ENCODE data around the gene TUBA1C.
"Not testable (repeated sequence)": the region's sequence is repeated elsewhere in the genome, so short reads cannot be mapped to it uniquely, and the experiment has no call there.

Gene TUBA1C

DNA sequence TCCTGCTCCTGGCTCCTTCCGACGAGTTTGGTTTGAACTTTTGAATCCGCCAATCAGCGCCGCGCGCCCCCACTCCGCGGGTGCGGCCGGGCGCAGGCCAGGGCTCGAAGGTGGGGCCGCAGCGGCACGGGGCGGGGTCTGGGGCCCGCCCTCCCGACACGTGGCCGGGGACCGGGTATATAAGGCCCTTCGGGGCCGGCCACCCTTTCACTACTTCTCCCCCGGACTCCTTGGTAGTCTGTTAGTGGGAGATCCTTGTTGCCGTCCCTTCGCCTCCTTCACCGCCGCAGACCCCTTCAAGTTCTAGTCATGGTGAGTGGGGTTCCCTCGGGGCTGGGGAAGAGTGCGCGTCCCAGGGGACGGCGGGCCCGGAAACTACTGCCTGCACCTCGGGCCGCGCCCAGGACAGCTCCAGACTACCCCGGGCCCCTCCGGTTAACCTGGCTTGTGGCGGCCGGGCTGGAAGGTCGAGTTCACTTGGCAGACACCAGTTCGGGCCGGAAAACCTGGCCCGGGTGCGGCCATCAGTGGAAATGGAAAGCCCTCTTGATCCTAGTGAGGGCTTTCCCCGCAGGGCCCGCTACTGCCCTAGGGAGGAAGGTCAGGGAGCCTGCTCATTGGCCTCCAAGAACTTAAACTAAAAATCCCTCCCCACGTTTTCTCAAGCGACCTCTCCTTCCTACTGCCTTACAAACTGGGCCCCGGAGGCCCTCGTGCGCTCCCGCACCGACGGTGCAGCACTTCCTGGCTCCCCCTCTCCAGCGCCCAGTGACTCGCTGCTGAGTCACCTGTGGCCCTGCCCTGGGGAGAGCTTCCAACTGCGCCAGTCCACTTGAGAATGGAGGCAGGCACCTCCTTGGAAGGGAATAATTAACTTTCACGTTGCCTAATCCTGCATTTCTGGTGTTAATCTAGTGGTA, at the start of gene TUBA1C:
Gene TUBA1C (plus strand): TSS at position 210 of the 920 bp plus-strand sequence. CDS start 100 bp downstream, at position 310.
- peak; percentile 85 for DNase-seq

DNA sequence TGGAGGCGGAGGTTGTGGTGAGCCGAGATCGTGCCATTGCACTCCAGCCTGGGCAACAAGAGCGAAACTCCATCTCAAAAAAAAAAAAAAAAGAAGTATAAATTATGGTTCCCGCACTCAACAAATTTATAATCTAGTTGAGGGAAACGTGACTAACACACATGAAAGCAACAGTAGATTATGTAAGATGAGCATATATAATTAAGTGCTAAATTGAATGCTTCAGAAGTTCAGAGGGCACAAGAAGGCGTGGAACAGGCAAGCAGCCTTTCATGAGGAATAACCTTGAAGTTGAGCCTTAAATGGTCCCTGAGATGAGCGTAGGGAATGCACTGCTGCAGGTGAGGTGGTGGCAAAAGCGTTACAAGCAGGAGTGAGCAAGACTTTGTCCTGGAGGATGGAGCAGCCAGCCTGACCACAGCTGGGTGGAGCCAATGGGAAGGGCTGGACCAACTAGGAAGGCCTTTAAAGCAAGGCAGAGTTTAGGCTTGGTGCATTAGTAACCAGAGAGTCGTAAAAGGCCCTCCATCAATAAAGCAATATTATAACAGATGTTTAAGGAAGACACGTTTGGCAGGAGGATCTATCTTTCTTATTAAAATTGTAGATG, 45.4 kb upstream of the TUBA1C start:
- no peak for DNase-seq

DNA sequence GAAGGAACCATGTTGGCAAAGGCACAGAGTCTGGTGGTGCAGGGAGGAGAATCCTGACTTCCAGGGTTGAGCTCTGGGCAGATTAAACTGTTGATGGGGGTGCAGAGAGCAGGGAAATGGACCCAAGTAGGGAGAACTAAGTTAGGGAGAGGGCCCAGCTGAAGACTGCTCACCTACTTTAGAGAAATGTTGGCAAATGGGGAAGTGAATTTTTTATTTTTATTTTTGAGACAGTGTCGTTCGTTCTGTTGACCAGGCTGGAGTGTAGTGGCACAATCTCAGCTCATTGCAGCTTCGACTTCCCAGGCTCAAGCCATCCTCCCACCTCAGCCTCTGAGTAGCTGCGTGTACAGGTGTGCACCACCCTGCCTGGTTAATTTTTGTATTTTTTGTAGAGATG, 43.9 kb upstream of the TUBA1C start:
- DNase-seq = no peak

DNA sequence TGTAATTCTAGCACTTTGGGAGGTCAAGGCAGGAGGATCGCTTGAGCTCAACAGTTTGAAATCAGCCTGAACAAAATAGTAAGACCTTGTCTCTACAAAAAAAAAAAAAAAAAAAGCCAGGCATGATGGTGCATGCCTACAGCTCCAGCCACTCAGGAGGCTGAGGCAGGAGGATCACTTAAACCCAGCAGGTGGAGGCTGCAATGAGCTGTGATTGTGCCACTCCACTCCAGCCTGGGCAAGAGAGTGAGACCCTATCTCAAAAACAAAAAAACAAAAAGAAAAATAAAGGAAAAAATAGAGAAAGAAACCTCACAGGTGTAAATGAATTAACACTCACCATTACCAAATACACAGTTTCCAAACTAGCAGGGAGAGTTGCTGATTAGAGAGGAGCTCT, 41.8 kb upstream of the TUBA1C start:
- DNase-seq = no peak

DNA sequence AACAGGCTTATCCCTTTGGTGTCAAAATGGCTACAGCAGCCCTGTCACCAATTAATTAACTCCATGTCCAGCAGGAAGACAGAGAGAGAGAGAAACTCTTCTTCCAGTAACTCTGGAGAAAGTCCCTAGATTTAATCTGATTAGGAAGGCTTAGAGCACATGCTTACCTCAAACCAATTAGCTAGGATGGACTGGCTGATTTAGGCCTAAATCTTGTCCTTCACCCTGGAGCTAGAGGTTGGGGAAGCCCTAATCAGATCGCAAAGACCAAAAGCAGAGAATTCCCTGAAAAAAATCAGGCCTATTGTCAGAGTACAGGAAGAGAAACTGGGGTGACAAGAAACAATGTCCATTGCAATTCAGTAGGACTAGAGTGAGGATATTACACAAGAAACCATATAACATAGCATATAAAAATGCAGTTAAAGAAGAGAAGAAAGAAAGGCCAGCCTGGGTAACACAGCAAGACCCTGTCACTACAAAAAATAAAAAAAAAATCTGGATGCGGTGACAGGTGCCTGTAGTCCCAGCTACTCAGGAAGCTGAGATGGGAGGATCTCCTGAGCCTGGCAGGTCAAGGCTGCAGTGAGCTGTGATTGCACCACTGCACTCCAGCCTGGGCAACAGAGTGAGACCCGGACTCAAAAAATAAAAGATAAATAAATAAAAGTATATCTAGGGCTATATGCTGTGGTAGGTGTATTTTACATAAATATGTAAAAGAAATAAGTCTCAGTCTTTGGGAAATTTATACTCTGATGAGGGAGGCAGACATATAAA, 41.1 kb upstream of the TUBA1C start:
- DNase-seq = no peak

DNA sequence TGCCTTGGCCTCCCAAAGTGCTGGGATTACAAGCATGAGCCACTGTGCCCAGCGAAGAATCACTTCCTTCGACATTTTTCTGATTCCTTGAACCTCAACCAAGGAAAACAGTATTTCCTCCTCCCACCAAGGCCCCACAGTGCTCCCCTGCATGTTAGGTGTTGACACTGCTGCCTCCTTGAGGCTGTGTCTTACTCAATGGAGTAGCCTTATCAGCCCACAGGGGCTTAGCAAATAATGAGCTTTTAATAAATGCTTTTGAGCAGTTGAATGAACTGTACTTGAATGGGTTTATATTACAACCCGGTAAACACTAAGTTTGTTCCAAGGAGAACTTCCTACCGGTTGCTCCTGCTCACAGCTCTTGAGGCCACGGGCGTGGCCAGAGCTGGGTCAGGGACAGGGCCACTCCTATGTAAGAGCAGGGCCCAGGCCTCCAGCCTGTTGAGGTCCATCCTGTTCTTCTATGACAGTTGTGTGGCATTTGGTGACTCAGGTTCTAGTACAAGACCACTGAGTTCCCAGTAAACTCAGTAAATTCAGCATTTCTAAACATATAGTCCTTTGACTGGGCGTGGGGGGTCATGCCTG, 39.2 kb upstream of the TUBA1C start:
- DNase-seq = no peak

DNA sequence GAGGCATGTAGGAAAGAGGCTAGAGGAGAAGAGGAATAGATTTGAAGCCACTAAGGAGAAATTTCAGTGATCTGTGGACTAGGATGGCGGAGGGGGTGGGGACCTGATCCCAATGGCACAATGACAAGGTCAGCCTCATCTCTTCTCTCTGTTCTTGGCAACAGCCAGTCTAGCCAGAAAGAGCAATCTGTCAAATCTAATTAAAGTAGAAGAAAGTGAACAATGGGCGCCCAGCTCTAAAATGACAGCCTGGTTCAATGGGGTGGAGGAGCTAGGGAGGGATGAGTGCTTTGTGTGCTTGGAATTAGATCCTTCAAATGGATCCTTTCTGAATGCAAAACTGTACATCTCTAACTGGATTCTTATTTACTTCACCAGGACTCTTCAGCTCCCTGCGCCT, 37.2 kb upstream of the TUBA1C start:
- no peak for DNase-seq

DNA sequence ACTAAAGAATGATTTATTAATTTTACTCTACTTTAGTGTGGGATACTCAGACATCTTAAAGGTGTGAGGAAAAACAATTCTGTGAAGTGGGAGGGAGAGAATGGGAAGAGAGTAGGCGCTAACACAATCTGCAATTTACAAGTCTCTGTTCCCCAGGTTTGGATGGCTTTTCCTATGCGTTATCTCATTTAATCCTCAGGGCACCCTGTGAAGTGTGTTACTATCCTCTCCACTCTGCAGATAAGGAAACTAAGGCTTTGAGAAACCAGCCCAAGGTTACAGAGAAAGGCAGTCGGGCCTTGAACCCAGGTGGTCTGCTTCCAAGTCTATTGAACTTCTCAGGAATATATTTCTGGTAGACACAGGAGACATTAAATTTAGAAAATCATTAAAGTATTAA, 36.2 kb upstream of the TUBA1C start:
- DNase-seq = no peak

DNA sequence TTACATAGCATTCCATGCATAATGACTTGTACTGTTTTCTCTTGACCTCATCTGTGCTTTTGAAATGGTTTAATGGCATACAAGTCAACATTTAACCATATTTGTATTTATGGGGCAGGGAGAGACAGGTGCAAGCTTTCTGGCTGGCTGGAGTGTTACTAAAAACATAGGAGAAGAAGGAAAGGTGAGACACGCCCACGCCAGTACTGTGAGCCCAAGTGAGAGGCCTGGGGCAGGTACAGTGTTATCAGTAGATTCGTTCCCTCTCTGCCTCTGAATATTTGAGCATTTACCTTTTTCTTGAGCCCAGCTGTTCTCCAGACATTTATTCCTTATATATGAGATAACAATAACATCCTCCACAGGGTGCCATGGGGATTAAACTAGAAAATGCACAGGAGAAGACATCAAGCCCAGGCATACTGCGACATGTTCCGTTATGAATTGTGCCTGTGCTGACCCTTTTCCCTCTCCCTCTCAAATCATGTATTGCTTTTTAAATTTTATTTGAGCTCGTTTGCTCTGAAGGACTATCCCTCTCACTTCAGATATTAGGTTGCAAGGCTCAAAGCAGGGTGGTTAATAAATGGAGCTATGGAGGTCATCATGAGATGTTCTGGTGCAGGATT, 34.6 kb upstream of the TUBA1C start:
- no peak for DNase-seq

DNA sequence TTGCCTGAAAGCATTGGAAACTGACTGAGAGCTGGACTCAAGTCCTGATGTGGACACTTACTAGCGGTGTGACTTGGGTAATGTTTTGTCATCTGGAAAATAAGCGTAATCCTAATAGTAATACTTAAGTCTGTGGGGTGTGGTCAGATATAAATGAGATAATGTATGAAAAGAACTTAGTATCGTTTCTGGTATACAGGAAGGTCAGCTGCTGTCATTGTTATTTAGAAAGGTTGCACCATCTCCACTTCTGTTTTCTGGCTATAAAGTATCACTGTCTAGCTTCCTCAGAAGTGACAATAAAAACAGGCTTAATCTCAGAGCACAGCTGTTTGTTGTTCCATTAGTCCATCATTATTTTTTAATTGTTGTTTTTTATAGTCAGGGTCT, 34.1 kb upstream of the TUBA1C start:
- DNase-seq = no peak

DNA sequence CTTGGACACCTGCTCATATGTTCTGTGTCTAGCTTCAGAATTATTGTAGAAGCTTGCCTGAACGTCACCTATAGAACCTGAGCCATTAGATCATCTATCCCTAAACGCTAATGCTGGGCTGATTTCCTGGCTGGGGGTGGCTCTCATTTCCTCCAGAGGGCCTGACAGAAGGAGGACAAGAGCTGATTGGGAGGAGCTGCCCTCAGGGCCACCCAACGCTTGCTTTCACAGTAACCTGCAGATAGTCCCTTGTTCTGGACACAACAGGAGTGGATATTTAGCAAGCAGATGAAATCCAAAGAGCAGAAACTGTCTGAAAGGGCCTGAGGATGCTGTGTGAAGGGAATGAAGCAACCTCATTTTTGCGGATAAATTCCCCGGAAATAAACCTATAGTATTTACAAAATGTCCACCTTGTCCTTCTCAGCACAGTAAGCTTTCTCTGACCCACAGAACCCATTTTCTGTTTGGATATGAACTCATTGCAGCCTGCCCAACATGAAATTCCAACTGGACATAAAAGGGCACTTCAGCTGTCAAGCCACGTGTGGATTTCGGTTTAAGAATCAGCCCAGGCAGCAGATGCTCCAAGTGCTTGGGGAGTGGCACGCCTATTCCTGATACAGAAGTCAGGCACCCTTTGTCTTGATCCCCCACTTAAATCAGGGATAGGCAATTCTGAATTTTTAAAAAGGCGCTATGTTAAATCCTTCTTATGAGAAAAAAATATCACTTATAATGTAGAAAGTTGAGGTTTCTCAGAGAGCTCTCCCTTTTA, 32.8 kb upstream of the TUBA1C start:
- DNase-seq = no peak

DNA sequence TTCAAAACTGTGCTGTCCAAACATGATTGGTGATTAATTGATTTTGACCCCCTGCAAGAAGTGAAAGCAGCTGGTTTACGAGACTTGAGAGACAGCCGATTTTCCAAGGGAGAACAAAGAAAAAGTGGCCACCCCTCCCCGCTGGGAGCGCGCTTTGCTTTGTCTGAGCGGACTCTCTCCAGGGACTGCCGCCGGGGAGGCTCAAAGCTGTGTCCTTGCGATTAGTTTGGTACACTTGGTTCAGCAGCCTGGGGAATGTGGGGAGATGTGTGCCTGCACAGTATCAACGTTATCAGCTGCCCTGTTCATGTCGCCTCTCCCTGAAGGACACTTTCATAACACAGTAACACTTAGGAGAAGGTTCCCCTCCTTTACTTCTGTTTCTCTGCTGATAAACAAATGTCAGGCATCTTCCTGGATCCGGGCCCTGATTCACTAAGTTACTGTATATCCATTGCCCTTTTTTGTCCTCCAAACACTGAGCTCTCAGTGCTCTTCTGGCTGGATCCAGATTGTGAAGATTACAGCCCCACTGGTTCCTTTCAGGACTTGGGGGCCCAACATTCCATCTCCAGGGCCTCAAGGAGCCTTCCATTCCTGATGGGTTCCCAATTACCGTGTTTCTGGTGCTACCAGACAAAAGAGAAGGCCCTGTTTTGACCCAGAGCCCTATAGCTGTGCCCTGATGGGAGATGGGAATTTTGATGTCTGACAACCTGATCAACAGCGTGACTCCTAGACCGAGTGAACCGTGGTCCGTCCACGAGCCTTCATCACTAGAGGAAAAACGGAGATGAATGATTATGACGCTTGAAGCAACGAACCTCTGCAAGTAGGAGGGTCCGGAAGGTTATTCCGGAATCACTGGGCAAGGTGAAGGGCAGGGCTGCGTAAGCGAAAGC, 31.7 kb upstream of the TUBA1C start:
- DNase-seq = no peak

DNA sequence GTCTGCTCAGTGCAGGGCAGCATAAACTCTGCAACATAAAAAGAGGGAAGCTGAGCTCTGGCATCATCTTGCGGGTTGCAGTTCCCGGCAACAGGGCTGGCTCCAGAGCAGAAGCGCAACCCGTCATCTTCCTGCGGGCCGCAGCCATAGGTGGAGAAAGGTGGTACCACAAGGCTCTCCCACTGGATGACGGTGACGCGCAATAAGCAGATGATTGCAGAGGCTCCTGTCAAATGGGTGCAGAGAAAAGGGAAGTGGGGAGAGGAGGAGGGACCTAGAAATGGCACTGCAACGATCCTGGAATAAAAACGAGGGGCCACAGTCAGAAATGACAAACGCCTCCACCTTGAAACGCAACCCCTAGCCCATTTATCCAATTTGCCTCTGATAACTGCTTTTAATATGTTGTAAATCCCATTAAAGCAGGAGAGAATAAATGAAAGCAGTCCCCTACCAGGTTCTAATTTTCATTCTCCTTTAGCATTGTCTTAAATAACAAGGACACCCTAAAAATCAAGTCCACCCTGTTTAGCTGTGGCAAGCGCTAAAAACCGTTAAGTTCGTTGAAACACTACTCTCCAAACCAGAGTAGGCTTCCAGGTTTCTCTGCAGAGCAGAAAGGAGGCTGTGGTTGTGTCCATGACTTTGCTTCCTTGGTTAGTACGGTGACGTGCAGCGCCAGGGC, 30.9 kb upstream of the TUBA1C start:
- DNase-seq = no peak

DNA sequence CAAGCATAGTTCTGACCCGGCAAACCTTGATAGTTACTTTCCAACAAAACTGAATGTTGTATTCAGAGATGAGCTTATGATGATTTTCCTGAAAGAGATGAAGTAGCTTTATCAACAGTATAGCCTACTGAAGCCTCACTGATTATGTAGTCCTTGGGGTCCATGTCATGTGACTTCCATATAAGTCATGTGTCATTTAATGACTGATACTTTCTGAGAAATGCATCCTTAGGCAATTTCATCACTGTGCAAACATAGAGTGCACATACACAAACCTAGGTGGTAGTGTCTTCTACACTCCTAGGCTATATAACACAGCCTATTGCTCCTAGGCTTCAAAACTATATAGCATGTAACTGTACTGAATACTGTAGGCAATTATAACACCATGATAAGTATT, 28.5 kb upstream of the TUBA1C start:
- no peak for DNase-seq

DNA sequence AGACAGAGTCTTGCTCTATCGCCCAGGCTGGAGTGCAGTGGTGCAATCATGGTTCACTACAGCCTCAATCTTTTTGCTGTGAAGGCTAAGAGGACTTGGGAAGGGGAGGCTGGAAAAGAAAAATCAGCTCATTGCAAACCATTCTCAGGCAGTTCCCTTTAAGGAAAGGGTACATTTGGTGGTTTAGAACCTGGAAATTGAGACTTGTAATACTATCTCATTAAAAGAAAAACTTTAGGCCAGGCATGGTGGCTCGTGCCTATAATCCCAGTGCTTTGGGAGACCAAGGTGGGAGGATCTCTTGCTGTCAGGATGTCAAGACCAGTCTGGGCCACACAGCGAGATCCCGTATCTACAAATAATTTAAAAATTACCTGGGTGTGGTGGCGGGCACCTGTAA, 21.3 kb upstream of the TUBA1C start:
- no peak for DNase-seq

DNA sequence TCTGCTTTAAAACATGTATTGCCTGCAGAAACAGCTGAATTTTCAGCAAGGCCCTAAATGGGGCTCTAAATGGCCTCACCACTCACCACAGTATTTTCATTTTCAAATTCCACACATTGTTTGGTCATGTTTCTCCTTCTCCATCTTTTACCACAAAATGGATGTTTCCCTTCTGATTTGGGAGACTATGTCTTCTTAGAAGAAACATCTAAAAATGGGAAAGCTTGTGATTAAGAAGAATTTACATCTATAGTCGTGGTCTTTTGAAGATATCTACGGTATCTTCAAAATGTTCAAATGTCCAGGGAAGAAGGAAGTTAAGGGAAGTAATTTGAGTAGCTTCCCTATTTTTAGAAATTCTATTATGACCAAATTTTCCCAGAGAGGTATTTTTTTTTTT, 20.7 kb upstream of the TUBA1C start:
- DNase-seq = no peak

DNA sequence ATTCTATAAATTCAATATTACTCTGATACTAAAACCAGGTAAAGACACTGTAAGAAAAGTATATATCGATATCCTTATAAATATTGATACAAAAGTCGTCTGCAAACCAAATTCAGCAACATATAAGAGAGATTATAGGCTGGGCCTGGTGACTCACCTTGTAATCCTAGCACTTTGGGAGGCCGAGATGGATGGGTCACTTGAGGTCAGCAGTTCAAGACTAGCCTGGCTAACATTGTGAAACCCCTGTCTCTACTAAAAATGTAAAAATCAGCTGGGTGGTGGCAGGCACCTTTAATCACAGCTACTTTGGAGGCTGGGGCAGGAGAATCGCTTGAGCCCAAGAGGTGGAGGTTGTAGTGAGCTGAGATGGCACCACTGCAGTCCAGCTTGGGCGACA, 13.5 kb upstream of the TUBA1C start:
- DNase-seq = no peak

DNA sequence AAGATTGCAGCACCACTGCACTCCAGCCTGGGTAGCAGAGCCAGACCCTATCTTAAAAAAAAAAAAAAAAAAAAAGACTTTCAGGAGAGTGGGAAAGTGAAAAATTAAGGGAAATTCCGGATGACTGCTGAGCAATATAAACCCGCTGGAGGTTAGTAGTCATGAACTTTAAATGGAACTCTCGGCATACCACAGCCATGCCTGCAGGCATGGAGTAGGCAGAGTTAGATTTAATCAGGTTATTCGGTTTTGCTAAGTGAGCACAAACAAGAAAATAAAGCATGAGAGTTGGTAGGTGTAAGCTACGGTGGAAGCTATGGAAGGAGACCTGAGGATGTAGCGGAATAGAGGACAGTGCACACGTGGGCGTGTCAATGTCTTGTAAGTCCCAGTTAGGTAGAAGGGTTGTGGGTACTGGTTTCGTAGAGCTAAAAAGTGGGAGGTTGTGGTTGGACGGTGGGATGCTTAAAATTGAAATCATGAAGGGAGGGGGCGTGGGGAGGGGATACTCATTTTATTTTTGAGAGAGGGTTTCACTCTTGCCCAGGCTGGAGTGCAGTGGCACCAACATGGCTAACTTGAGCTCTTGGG, 11.8 kb upstream of the TUBA1C start:
- no peak for DNase-seq

DNA sequence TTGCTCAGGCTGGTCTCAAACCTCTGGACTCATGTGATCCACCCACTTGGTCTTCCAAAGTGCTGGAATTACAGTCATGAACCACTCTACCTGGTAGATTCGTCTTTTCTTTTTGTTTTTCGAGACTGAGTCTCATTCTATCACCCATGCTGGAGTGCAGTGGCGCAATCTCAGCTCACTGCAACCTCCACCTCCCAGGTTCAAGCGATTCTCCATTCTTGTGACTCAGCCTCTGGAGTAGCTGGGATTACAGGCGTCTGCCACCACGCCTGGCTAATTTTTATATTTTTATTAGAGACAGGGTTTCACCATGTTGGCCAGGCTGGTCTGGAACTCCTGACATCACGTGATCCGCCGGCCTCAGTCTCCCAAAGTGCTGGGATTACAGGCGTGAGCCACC, 9.4 kb upstream of the TUBA1C start:
- not testable (repeated sequence) for DNase-seq

Data from stimulated activated naive CD4-positive, alpha-beta T cell treated with Interleukin-2 at 50 U/mL for 16 hours (primary cell).